Smooth muscle cell (in vitro differentiated cells): Measurements from ENCODE around the gene RGS17. TPM values are rescaled to one million over a fixed set of nuclear protein-coding genes. Genes with fewer than 3 reads are reported as not detected.
"Not testable (repeated sequence)": the region's sequence is repeated elsewhere in the genome, so short reads cannot be mapped to it uniquely, and the experiment has no call there.

Experiments used
- DNase-seq: peaks from one replicate; lab custom pipeline; 2025; ENCODE audit not compliant: unreplicated experiment; lab: John Stamatoyannopoulos, UW
- H2AFZ ChIP-seq: fragments of 200-600 bp; sonication (generic); 2 replicates; pipeline ENCODE4 v1.6.0; 2016; ENCODE audit warnings: antibody characterized with exemption, low read depth, mild to moderate bottlenecking
- H3F3A ChIP-seq: fragments of 200-600 bp; sonication (generic); 2 replicates; pipeline ENCODE4 v1.6.0; 2017; ENCODE audit warnings: antibody characterized with exemption, low read depth
- H3K27ac ChIP-seq: fragments of 200-600 bp; sonication (generic); 2 replicates; pipeline ENCODE4 v1.5.1; 2016; ENCODE audit warnings: low read depth, mild to moderate bottlenecking
- H3K27me3 ChIP-seq: fragments of 200-600 bp; sonication (generic); 2 replicates; pipeline ENCODE4 v1.6.1; 2016; ENCODE audit warnings: low read depth, mild to moderate bottlenecking
- H3K36me3 ChIP-seq: fragments of 200-600 bp; sonication (generic); 2 replicates; pipeline ENCODE4 v1.5.1; 2016; ENCODE audit warnings: low read depth
- H3K4me1 ChIP-seq: fragments of 200-600 bp; sonication (generic); 2 replicates; pipeline ENCODE4 v1.5.1; 2016; ENCODE audit warnings: low read depth
- H3K4me2 ChIP-seq: fragments of 200-600 bp; sonication (generic); 2 replicates; pipeline ENCODE4 v1.6.0; 2016; ENCODE audit warnings: mild to moderate bottlenecking
- H3K4me3 ChIP-seq: fragments of 200-600 bp; sonication (generic); 2 replicates; pipeline ENCODE4 v1.5.1; 2016; ENCODE audit warnings: mild to moderate bottlenecking
- H3K79me2 ChIP-seq: fragments of 200-600 bp; sonication (generic); 2 replicates; pipeline ENCODE4 v1.6.0; 2016; ENCODE audit warnings: low read depth, mild to moderate bottlenecking
- H3K9ac ChIP-seq: fragments of 200-600 bp; sonication (generic); 2 replicates; pipeline ENCODE4 v1.6.0; 2016; ENCODE audit warnings: low read depth
- H3K9me3 ChIP-seq: fragments of 200-600 bp; sonication (generic); replicated peaks from 2 replicates; pipeline ENCODE4 v1.5.1; 2016; ENCODE audit warnings: low read depth
- H4K20me1 ChIP-seq: fragments of 200-600 bp; sonication (generic); 2 replicates; pipeline ENCODE4 v1.6.0; 2016; ENCODE audit warnings: low read depth
- WGBS: methylation state at CpG from one replicate; pipeline ENCODE4 v1.1.7; 2016; ENCODE audit warnings: low lambda C conversion rate; 5-methylcytosine and 5-hydroxymethylcytosine counted together
- polyA plus RNA-seq: library from polyadenylated mRNA; unstranded; fragments of >200 nt; fragmentation: Nextera tagmentation; extraction: Ambion mirVana; gene quantifications from 2 replicates; pipeline ENCODE4 v1.2.1, GENCODE V29; 2016
- total RNA-seq: library from RNA; depleted of rRNA; stranded (reverse); fragments of >200 nt; gene quantifications from 2 replicates; pipeline ENCODE4 v1.2.3, GENCODE V29; 2014
- TF ChIP-seq, protein P1 (sequence below): fragments of 200-600 bp; sonication (generic); IDR thresholded peaks from 2 replicates; pipeline ENCODE4 v1.5.1; 2017; ENCODE audit warnings: borderline replicate concordance, mild to moderate bottlenecking, antibody characterized with exemption; ENCODE audit not compliant: insufficient read depth, poor library complexity, severe bottlenecking

Gene RGS17
- total and polyA plus RNA-seq, 2 experiments from 2014 or later: 1.7 to 2.7 TPM

DNA sequence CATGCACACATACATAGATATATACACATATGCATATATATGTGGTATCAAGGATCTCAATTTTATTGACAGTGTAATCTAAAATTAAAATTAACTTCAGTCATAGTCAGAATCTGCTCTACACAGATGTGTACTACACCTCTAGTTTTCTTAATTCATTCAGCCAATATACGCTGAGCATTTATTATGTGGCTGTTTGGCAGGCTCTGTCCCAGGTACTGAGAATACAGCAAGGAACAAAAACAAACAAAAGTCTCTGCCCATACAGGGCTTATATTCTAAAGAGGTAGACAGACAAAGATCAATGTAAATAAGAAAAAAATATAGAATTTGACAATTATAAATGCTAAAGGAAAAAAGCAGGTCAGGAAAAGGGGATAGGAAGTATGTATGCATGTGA, 7.8 kb upstream of the RGS17 start:
- TF ChIP-seq, protein P1, sequence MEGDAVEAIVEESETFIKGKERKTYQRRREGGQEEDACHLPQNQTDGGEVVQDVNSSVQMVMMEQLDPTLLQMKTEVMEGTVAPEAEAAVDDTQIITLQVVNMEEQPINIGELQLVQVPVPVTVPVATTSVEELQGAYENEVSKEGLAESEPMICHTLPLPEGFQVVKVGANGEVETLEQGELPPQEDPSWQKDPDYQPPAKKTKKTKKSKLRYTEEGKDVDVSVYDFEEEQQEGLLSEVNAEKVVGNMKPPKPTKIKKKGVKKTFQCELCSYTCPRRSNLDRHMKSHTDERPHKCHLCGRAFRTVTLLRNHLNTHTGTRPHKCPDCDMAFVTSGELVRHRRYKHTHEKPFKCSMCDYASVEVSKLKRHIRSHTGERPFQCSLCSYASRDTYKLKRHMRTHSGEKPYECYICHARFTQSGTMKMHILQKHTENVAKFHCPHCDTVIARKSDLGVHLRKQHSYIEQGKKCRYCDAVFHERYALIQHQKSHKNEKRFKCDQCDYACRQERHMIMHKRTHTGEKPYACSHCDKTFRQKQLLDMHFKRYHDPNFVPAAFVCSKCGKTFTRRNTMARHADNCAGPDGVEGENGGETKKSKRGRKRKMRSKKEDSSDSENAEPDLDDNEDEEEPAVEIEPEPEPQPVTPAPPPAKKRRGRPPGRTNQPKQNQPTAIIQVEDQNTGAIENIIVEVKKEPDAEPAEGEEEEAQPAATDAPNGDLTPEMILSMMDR: no peak
- no peaks in the 10 kb centered on the region for H3F3A ChIP-seq
- 94% methylated on average over 1 of the region's 1 CpG for WGBS
- no peak overlapping the region for H3K27ac ChIP-seq
- H3K4me1 ChIP-seq: no peaks in the 10 kb centered on the region
- no peak overlapping the region for H2AFZ ChIP-seq
- no peak for DNase-seq
- no peak overlapping the region for H3K4me2 ChIP-seq
- H4K20me1 ChIP-seq: no peaks in the 10 kb centered on the region
- no peaks in the 10 kb centered on the region for H3K79me2 ChIP-seq
- no peak overlapping the region for H3K4me3 ChIP-seq
- H3K9me3 ChIP-seq: no peaks in the 10 kb centered on the region
- no peaks in the 10 kb centered on the region for H3K36me3 ChIP-seq
- no peak overlapping the region for H3K9ac ChIP-seq
- H3K27me3 ChIP-seq: peaks cover 5% of the 10 kb centered on the region

DNA sequence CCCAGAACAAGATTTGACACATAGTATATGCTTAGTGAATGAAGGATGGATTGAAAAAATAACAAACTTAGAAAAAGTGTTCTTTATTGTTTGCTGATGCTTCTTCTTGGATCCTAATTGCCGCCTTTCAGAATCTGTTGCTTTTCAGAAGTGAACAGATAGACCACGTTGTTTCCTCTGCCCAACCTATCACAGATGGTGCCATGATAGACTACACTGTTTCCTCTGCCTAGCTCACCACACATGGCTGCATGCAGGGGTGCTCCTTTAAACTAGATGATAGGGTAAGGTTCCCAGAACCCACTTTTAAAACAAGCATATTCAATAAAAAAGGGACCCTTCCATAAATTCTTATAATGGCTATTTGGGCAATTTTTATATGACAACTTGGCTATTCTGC, 4.6 kb upstream of the RGS17 start:
- 95% methylated on average over 2 of the region's 2 CpGs for WGBS
- Histone ChIP-seq H4K20me1 (no peaks in the 10 kb centered on the region), H2AFZ (no peak overlapping the region)

DNA sequence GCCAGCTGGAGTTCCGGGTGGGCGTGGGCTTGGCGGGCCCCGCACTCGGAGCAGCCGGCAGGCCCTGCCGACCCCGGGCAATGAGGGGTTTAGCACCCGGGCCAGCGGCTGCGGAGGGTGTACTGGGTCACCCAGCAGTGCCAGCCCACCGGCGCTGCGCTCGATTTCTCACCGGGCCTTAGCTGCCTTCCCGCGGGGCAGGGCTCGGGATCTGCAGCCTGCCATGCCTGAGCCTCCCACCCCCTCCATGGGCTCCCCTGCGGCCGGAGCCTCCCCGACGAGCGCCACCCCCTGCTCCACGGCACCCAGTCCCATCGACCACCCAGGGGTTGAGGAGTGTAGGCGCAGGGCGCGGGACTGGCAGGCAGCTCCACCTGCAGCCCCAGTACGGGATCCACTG, 2.6 kb upstream of the RGS17 start:
- H3K9me3 ChIP-seq, H3K4me3 ChIP-seq, H4K20me1 ChIP-seq, H3K9ac ChIP-seq, H3K36me3 ChIP-seq, H3K27ac ChIP-seq, H2AFZ ChIP-seq, DNase-seq, H3K4me2 ChIP-seq, H3K79me2 ChIP-seq, H3K4me1 ChIP-seq, H3F3A ChIP-seq: not testable (repeated sequence)
- WGBS: 80% methylated on average over 1 of the region's 30 CpGs
- H3K27me3 ChIP-seq: peaks cover 22% of the 10 kb centered on the region

More for the DNA sequence above, 4.6 kb upstream of the RGS17 start:
- Histone ChIP-seq H3K36me3 (no peaks in the 10 kb centered on the region), H3K27ac (no peak overlapping the region), H3F3A (no peaks in the 10 kb centered on the region), H3K9me3 (no peaks in the 10 kb centered on the region), H3K79me2 (no peaks in the 10 kb centered on the region), H3K4me2 (no peak overlapping the region), H3K4me3 (no peak overlapping the region), H3K9ac (no peak overlapping the region), H3K27me3 (peaks cover 7% of the 10 kb centered on the region), H3K4me1 (no peaks in the 10 kb centered on the region)
- TF ChIP-seq, protein P1: no peak
- DNase-seq: no peak

DNA sequence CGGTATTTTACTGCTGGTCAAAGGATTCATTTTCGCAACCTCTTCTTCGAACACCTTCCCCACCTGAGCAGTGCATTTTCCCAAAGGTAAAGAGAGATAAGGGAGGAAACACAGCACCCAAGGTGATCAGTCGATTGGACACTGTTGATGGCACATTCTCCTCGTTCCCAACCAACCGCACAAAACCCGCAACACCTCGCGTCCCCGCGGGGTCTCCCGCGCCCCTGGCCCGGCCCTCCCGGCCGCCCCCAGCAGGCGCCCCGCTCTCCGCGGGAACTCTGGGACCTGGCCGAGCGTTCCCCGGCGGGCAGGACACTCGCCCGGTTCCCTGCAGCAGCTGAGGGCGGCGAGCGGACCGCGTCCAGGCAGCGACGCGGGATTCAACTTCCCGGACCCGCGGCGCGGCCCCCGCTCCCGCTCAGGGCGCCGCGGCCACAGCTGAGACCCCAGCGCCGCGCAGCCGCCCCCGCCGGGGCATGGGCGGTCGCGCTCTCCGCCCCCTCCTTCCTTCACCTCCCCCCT, 506 bp downstream of the RGS17 start:
- H3K4me1 ChIP-seq: peaks cover 8% of the 10 kb centered on the region
- no peaks in the 10 kb centered on the region for H4K20me1 ChIP-seq
- H3F3A ChIP-seq: no peaks in the 10 kb centered on the region
- peaks cover 43% of the 10 kb centered on the region for H3K27me3 ChIP-seq
- DNase-seq: no peak
- peak overlapping the region; percentile 85 for H3K4me3 ChIP-seq
- no peaks in the 10 kb centered on the region for H3K79me2 ChIP-seq
- H3K9me3 ChIP-seq: no peaks in the 10 kb centered on the region
- H3K9ac ChIP-seq: no peak overlapping the region
- peak overlapping the region; percentile 98 for H3K4me2 ChIP-seq
- WGBS: under 1% methylated on average over 28 of the region's 54 CpGs
- TF ChIP-seq, protein P1: no peak
- no peaks in the 10 kb centered on the region for H3K36me3 ChIP-seq
- peak overlapping the region; percentile 93 for H2AFZ ChIP-seq
- H3K27ac ChIP-seq: no peak overlapping the region
